Heart left ventricle (tissue), 13 donors: ENCODE results near the gene SLIT3.

Experiments
- CTCF ChIP-seq, 12 donors: fragments of 200-600 bp; sonication (generic) in 4 of 12; IDR thresholded peaks; one replicate each; pipeline versions ENCODE4 v1.5.0 to v1.8.0; 2018 to 2022; ENCODE audit warnings: antibody characterized with exemption in 12 of 12, mild to moderate bottlenecking in 5 of 12
- POLR2A ChIP-seq, 2 donors: fragments of 450-650 bp; IDR thresholded peaks; one replicate each; pipeline ENCODE4 v1.6.1; 2017; ENCODE audit warnings: antibody characterized with exemption in 2 of 2, mild to moderate bottlenecking in 2 of 2, moderate library complexity in 2 of 2
- donor health status: ischemic (EF 13 %, LVEDD 7.1; RV severe dilation, severe dysfunction).
- donor health status: DM: no; HTN: yes; CAD: no.
- donor health status: DM: no; HTN: no; CAD: no.
- donor health status: ischemic (EF 25% LVEDD 6.9; RV normal size, moderate dysfunction).
- donor health status: ischemic (EF 25% LVEDD 5.7; RV mildly dilated, moderate dysfunction).
- donor health status: ischemic (EF 35%, LVEDD 5.7; RV mildly dilated, moderate dysfunction).
- donor health status: nonischemic (EF 11% LVEDD 7.7; RV severe dilation, severe dysfunction).
- donor health status: DM: yes; HTN: yes; CAD: no.
- donor health status: PGD.
- donor health status: ischemic (EF 29% LVEDD 5.4; RV normal size, mild dysfunction).
- donor health status: nonischemic (EF 23%, LVEDD 6.1; RV moderate dilation, normal function).

DNA sequence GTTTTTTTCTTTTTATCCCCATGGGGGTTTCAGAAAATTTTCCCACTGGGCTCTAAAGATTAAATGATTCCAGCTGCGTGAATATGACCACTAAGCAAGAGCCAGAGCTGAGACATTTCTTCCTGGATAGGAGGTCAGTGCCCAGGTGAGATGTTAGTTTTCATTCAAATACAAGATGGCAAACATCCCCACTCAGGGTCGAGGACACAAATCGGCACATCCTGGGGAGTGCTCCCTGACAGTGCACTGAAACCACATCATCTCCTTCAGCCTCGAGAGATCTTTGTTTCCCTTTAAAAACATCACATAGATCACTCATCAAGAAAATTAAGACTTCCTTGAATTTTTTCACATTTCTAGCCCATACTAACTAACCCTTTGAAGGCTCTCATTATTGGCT is 448.6 kb downstream of the SLIT3 start:
- TF ChIP-seq POLR2A (IDR thresholded peaks at IDR 0.05): no peak
- TF ChIP-seq CTCF (IDR thresholded peaks at IDR 0.05): no peak
